HepG2 (cell line): ENCODE results near the gene TVP23A. TPM values are rescaled to one million over a fixed set of nuclear protein-coding genes. Genes with fewer than 3 reads are reported as not detected.
A peak's percentile ranks its signal among the peaks of the same experiment; 100 is the strongest.

Experiments used
- ATF1 ChIP-seq: IDR thresholded peaks from 2 replicates; pipeline ENCODE4 v1.6.1; 2016; ENCODE audit warnings: mild to moderate bottlenecking, control low read depth
- HNRNPK ChIP-seq: fragments of 200-400 bp; formaldehyde crosslinking; IDR thresholded peaks from 2 replicates; pipeline ENCODE4 v1.6.1; 2018; ENCODE audit warnings: low read length, low read depth, moderate library complexity, mild to moderate bottlenecking; ENCODE audit not compliant: poor library complexity, severe bottlenecking
- KAT7 ChIP-seq: IDR thresholded peaks from 2 replicates; pipeline ENCODE4 v1.6.1; 2018; ENCODE audit warnings: borderline replicate concordance, missing compliant biosample characterization
- KDM4B ChIP-seq: sonication (generic); formaldehyde crosslinking; IDR thresholded peaks from 2 replicates; pipeline ENCODE4 v1.4.0; 2020; ENCODE audit warnings: missing genetic modification reagents
- MAFG ChIP-seq: sonication (generic); formaldehyde crosslinking; IDR thresholded peaks from 2 replicates; pipeline ENCODE4 v1.5.1; 2020; ENCODE audit warnings: mild to moderate bottlenecking, missing genetic modification reagents
- MEF2D ChIP-seq: sonication (generic); formaldehyde crosslinking; IDR thresholded peaks from 2 replicates; pipeline ENCODE4 v1.5.1; 2020; ENCODE audit warnings: mild to moderate bottlenecking, missing genetic modification reagents
- MYC ChIP-seq: sonication (generic); formaldehyde crosslinking; IDR thresholded peaks from 2 replicates; pipeline ENCODE4 v1.9.0; 2021; ENCODE audit warnings: missing genetic modification reagents, borderline replicate concordance
- MYNN ChIP-seq: sonication (generic); formaldehyde crosslinking; IDR thresholded peaks from 2 replicates; pipeline ENCODE4 v1.4.0; 2020; ENCODE audit warnings: mild to moderate bottlenecking, low read depth, missing genetic modification reagents
- NFRKB ChIP-seq: fragments of 450-650 bp; IDR thresholded peaks from 2 replicates; pipeline ENCODE4 v1.6.1; 2017
- SMYD3 ChIP-seq: sonication (generic); formaldehyde crosslinking; IDR thresholded peaks from 2 replicates; pipeline ENCODE4 v1.8.1; 2023; ENCODE audit warnings: mild to moderate bottlenecking, missing genetic modification reagents
- SP4 ChIP-seq: sonication (generic); formaldehyde crosslinking; IDR thresholded peaks from 2 replicates; pipeline ENCODE4 v1.8.1; 2023; ENCODE audit warnings: mild to moderate bottlenecking, missing genetic modification reagents
- TRIM24 ChIP-seq: sonication (generic); formaldehyde crosslinking; IDR thresholded peaks from 2 replicates; pipeline ENCODE4 v1.8.0; 2022; ENCODE audit warnings: mild to moderate bottlenecking, missing genetic modification reagents
- ZBTB7B ChIP-seq: sonication (generic); formaldehyde crosslinking; IDR thresholded peaks from 2 replicates; pipeline ENCODE4 v1.4.0; 2020; ENCODE audit warnings: missing genetic modification reagents
- ZFP90 ChIP-seq: sonication (generic); formaldehyde crosslinking; IDR thresholded peaks from 2 replicates; pipeline ENCODE4 v1.8.0; 2022; ENCODE audit warnings: missing genetic modification reagents, mild to moderate bottlenecking, inconsistent platforms, borderline replicate concordance
- ZKSCAN1 ChIP-seq: fragments of 150-350 bp; IDR thresholded peaks from 2 replicates; pipeline ENCODE4 v1.6.1; 2014; ENCODE audit warnings: low read length
- ZNF251 ChIP-seq: sonication (generic); formaldehyde crosslinking; IDR thresholded peaks from 2 replicates; pipeline ENCODE4 v1.9.0; 2021; ENCODE audit warnings: mild to moderate bottlenecking, missing genetic modification reagents
- ZNF350 ChIP-seq: sonication (generic); formaldehyde crosslinking; IDR thresholded peaks from 2 replicates; pipeline ENCODE4 v1.4.0; 2020; ENCODE audit warnings: mild to moderate bottlenecking, low read depth, missing genetic modification reagents, borderline replicate concordance
- ZNF546 ChIP-seq: sonication (generic); formaldehyde crosslinking; conservative IDR thresholded peaks from 2 replicates; pipeline ENCODE4 v1.8.1; 2023; ENCODE audit warnings: mild to moderate bottlenecking, missing genetic modification reagents
- ZNF607 ChIP-seq: sonication (generic); formaldehyde crosslinking; IDR thresholded peaks from 2 replicates; pipeline ENCODE4 v1.5.1; 2020; ENCODE audit warnings: missing genetic modification reagents, mild to moderate bottlenecking, borderline replicate concordance
- ZNF878 ChIP-seq: sonication (generic); formaldehyde crosslinking; IDR thresholded peaks from 2 replicates; pipeline ENCODE4 v1.8.1; 2023; ENCODE audit warnings: mild to moderate bottlenecking, missing genetic modification reagents, moderate library complexity
- polyA plus RNA-seq, 8 experiments: library from polyadenylated mRNA; depleted of rRNA in 3 of 8; stranded (reverse) in 7 of 8; unstranded in 1 of 8; fragments of >200 nt; fragmentation: Illumina TruSeq in 4 of 8; extraction: Trizol in 4 of 8; gene quantifications; 2 replicates each; pipeline versions ENCODE4 v1.2.1 to v1.2.3, GENCODE V29; 2011 to 2016; ENCODE audit warnings: low read depth in 4 of 8, missing spikeins in 1 of 8, mixed read lengths in 1 of 8; ENCODE audit not compliant: insufficient read depth in 1 of 8
- total RNA-seq, 5 experiments: library from RNA; depleted of rRNA; stranded (reverse); fragments of >200 nt; fragmentation: Illumina TruSeq; extraction: Trizol; gene quantifications; 2 replicates each; pipeline ENCODE4 v1.2.3, GENCODE V29; 2016; ENCODE audit warnings: low read depth in 1 of 5
- TF ChIP-seq, protein P1 (sequence below): sonication (generic); formaldehyde crosslinking; IDR thresholded peaks from 2 replicates; pipeline ENCODE4 v1.8.0; 2022; ENCODE audit warnings: mild to moderate bottlenecking, missing genetic modification reagents, borderline replicate concordance
- TF ChIP-seq, protein P2 (sequence below): sonication (generic); formaldehyde crosslinking; IDR thresholded peaks from 2 replicates; pipeline ENCODE4 v1.4.0; 2020; ENCODE audit warnings: missing genetic modification reagents, mild to moderate bottlenecking, borderline replicate concordance
- TF ChIP-seq, protein P3 (sequence below): sonication (generic); formaldehyde crosslinking; IDR thresholded peaks from 2 replicates; pipeline ENCODE4 v1.5.0; 2020; ENCODE audit warnings: mild to moderate bottlenecking, missing genetic modification reagents

TVP23A gene
- total and polyA plus RNA-seq, 2 of the 13 experiments (the other 11 are each of a cell fraction or from before 2014, with no cell fraction given), result not detected

DNA sequence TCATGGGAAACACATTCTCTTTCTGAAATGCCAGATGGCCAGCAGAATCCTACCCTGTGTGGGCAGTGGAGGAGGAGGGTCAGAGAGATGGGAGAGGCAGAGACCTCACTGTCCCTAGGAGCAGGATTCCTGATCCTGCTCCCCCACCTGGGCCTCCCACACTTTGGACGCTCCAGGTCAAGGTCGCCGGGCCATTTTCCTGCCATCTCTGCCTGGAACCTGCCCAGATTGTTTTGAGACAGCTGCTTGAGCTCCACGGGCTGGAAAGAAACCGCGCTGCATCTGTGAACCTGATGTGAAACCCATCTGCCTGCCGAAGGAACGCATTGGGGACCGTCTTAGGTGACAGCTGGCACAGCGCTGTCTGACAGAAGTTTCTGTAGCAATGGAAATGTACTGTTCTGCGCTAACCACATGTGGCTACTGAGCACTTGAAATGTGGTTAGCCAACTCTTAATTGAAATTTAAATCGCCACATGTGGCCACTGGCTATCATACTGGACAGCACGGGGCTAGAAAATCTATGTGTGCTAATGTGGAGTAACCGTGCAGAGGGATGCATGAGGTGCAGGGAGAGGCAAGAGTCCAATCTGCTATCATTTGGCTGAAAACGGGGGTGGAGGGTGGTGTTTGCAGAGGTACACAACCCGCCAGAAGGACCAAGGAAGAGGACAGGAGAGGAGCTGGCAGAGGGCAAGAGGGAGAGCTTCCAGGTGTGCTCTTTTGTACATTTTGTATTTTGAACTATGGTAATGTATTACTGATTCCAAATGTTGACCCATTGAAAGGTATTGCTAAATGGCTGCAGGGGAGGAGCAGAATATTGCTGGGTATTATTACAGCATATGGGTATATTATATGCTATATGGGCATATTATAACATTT, 90.3 kb downstream of the TVP23A start (continued):
- TF ChIP-seq ZNF607 (peak; percentile 79), ATF1 (CRISPR knock-in tag) (no peak), HNRNPK (no peak), SMYD3 (CRISPR knock-in tag) (no peak), MYC (CRISPR knock-in tag) (peak; percentile 31; the same call in 1 of the 2 replicates), TRIM24 (CRISPR knock-in tag) (no peak), NFRKB (no peak), ZFP90 (CRISPR knock-in tag) (0 out of 2 replicates have a peak, but pooled peaks have one; percentile 27), SP4 (CRISPR knock-in tag) (peak; percentile 63; the same call in 1 of the 2 replicates), MAFG (no peak), ZKSCAN1 (no peak), ZNF546 (CRISPR knock-in tag) (no peak), MEF2D (CRISPR knock-in tag) (peak; percentile 92), MYNN (CRISPR knock-in tag) (no peak), KDM4B (CRISPR knock-in tag) (peak; percentile 42; the same call in 1 of the 2 replicates), ZNF350 (CRISPR knock-in tag) (peak; percentile 81; the same call in 1 of the 2 replicates), ZNF878 (CRISPR knock-in tag) (no peak), ZNF251 (CRISPR knock-in tag) (no peak), ZBTB7B (CRISPR knock-in tag) (peak; percentile 78; the same call in 1 of the 2 replicates), KAT7 (CRISPR knock-in tag) (0 out of 2 replicates have a peak, but pooled peaks have one; percentile 33)
- TF ChIP-seq, protein P1, sequence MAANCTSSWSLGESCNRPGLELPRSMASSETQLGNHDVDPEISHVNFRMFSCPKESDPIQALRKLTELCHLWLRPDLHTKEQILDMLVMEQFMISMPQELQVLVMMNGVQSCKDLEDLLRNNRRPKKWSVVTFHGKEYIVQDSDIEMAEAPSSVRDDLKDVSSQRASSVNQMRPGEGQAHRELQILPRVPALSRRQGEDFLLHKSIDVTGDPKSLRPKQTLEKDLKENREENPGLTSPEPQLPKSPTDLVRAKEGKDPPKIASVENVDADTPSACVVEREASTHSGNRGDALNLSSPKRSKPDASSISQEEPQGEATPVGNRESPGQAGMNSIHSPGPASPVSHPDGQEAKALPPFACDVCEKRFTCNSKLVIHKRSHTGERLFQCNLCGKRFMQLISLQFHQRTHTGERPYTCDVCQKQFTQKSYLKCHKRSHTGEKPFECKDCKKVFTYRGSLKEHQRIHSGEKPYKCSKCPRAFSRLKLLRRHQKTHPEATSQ (CRISPR knock-in tag), result no peak
- TF ChIP-seq, protein P2, sequence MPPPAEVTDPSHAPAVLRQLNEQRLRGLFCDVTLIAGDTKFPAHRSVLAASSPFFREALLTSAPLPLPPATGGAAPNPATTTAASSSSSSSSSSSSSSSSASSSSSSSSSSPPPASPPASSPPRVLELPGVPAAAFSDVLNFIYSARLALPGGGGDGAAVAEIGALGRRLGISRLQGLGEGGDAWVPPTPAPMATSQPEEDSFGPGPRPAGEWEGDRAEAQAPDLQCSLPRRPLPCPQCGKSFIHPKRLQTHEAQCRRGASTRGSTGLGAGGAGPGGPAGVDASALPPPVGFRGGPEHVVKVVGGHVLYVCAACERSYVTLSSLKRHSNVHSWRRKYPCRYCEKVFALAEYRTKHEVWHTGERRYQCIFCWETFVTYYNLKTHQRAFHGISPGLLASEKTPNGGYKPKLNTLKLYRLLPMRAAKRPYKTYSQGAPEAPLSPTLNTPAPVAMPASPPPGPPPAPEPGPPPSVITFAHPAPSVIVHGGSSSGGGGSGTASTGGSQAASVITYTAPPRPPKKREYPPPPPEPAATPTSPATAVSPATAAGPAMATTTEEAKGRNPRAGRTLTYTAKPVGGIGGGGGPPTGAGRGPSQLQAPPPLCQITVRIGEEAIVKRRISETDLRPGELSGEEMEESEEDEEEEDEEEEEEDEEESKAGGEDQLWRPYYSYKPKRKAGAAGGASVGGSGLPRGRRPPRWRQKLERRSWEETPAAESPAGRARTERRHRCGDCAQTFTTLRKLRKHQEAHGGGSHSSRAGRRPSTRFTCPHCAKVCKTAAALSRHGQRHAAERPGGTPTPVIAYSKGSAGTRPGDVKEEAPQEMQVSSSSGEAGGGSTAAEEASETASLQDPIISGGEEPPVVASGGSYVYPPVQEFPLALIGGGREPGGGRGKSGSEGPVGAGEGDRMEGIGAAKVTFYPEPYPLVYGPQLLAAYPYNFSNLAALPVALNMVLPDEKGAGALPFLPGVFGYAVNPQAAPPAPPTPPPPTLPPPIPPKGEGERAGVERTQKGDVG (CRISPR knock-in tag), result peak; percentile 98
- TF ChIP-seq, protein P3, sequence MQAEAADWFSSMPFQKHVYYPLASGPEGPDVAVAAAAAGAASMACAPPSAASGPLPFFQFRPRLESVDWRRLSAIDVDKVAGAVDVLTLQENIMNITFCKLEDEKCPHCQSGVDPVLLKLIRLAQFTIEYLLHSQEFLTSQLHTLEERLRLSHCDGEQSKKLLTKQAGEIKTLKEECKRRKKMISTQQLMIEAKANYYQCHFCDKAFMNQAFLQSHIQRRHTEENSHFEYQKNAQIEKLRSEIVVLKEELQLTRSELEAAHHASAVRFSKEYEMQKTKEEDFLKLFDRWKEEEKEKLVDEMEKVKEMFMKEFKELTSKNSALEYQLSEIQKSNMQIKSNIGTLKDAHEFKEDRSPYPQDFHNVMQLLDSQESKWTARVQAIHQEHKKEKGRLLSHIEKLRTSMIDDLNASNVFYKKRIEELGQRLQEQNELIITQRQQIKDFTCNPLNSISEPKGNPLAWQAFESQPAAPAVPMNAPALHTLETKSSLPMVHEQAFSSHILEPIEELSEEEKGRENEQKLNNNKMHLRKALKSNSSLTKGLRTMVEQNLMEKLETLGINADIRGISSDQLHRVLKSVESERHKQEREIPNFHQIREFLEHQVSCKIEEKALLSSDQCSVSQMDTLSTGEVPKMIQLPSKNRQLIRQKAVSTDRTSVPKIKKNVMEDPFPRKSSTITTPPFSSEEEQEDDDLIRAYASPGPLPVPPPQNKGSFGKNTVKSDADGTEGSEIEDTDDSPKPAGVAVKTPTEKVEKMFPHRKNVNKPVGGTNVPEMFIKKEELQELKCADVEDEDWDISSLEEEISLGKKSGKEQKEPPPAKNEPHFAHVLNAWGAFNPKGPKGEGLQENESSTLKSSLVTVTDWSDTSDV (CRISPR knock-in tag), result no peak
